HepG2 (cell line): ENCODE measurements around the gene CDK14.

Experiments
- ATF5 ChIP-seq: sonication (generic); formaldehyde crosslinking; IDR thresholded peaks from 2 replicates; pipeline ENCODE4 v1.4.0; 2020; ENCODE audit warnings: mild to moderate bottlenecking, low read depth, missing genetic modification reagents
- TF ChIP-seq, protein P1 (sequence below): sonication (generic); formaldehyde crosslinking; IDR thresholded peaks from 2 replicates; pipeline ENCODE4 v1.5.0; 2020; ENCODE audit warnings: missing genetic modification reagents, mild to moderate bottlenecking, borderline replicate concordance
- TF ChIP-seq, protein P2 (sequence below): sonication (generic); formaldehyde crosslinking; IDR thresholded peaks from 2 replicates; pipeline ENCODE4 v1.4.0; 2020; ENCODE audit warnings: missing genetic modification reagents

DNA sequence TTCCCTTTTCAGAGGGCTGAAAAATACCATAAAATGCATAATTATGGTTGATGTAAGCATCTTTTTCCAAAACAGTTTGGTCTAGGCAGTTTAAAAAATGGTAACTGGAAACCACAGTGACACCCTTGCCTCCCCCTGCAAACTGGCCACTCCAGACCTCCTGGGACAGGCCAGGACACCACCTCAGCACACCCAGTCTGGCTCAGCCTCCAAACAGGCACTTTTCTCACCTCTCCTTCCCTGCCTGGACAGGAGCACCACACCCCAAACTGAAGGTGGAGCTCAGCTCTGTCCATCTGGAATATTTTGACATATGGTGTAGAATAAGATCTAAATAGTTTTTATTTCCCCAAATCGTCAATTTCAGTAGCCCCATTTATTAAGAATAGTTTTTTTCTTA is 78.5 kb downstream of the CDK14 start:
- TF ChIP-seq ATF5, result no peak
- TF ChIP-seq, protein P1, sequence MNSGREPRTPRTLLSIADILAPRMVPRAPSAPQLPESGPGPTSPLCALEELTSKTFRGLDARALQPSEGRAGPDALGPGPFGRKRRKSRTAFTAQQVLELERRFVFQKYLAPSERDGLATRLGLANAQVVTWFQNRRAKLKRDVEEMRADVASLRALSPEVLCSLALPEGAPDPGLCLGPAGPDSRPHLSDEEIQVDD (CRISPR knock-in tag), result no peak
- TF ChIP-seq, protein P2, sequence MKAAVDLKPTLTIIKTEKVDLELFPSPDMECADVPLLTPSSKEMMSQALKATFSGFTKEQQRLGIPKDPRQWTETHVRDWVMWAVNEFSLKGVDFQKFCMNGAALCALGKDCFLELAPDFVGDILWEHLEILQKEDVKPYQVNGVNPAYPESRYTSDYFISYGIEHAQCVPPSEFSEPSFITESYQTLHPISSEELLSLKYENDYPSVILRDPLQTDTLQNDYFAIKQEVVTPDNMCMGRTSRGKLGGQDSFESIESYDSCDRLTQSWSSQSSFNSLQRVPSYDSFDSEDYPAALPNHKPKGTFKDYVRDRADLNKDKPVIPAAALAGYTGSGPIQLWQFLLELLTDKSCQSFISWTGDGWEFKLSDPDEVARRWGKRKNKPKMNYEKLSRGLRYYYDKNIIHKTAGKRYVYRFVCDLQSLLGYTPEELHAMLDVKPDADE, result no peak
